ENCODE data around the gene SLC22A8.

- TF ChIP-seq CTCF (IDR thresholded peaks at IDR 0.05; ENCODE audit: insufficient read depth, low read depth, low read length): no peak
- TF ChIP-seq EZH2 (IDR thresholded peaks at IDR 0.05; ENCODE audit: insufficient read depth, low read length): no peak
Observed at GRCh38 chr11:62999156-62999555, 16.5 kb downstream of the SLC22A8 start.

All from astrocyte (in vitro differentiated cells and primary cell).